RWPE1 (cell line): ENCODE data around the gene SEMA3A.

Source experiments
- CTCF ChIA-PET: fragments of 350-600 bp; sonication (Branson Sonifier 250); formaldehyde crosslinking; extraction: SDS; loops from one replicate; lab custom pipeline; 2021; lab: Yijun Ruan, JAX
- POLR2A ChIA-PET: fragments of 400-600 bp; formaldehyde crosslinking; extraction: SDS; loops from one replicate; lab custom pipeline; 2020; ENCODE audit warnings: antibody characterized with exemption; ENCODE audit not compliant: low non-redundant PET; lab: Yijun Ruan, JAX
- DNase-seq: peaks from one replicate; pipeline ENCODE4 v3.0.0; 2012; ENCODE audit warnings: low spot score
- H3K27ac ChIP-seq: fragments of 450-650 bp; 2 replicates; pipeline ENCODE4 v1.5.1; 2017
- CTCF ChIP-seq: fragments of 450-650 bp; conservative IDR thresholded peaks from 2 replicates; pipeline ENCODE4 v1.5.1; 2017; ENCODE audit warnings: low read depth, mild to moderate bottlenecking

The SEMA3A gene

GRCh38 chr7:84009051-84009450 is 185.5 kb downstream of the SEMA3A start:
- CTCF ChIA-PET = no interaction called here
- no peak for DNase-seq
- no peak overlapping the region for H3K27ac ChIP-seq
- POLR2A ChIA-PET = no interaction called here
- no peak for TF ChIP-seq CTCF

- TF ChIP-seq CTCF = no peak
- POLR2A ChIA-PET = no interaction called here
- DNase-seq = no peak
- CTCF ChIA-PET = no interaction called here
- no peak overlapping the region for H3K27ac ChIP-seq
Observed at GRCh38 chr7:84003191-84003590, 191.4 kb downstream of the SEMA3A start.

- no peak for TF ChIP-seq CTCF
- ChIA-PET POLR2A (no interaction called here), CTCF (no interaction called here)
- peak; percentile 36 for DNase-seq
- H3K27ac ChIP-seq = no peak overlapping the region
Observed at GRCh38 chr7:84002348-84002747, 192.2 kb downstream of the SEMA3A start.

GRCh38 chr7:83996879-83997278 is 197.7 kb downstream of the SEMA3A start:
- H3K27ac ChIP-seq = no peak overlapping the region
- TF ChIP-seq CTCF = no peak
- ChIA-PET POLR2A (no interaction called here), CTCF (no interaction called here)
- DNase-seq = peak; percentile 13

- ChIA-PET POLR2A (no interaction called here), CTCF (interaction anchor here (0.7 kb wide), 1 partner anchor 304 kb away, joined by 3 read pairs; no protein-coding TSS in a partner anchor)
- H3K27ac ChIP-seq = no peak overlapping the region
Observed at GRCh38 chr7:83987764-83988163, 206.8 kb downstream of the SEMA3A start.

GRCh38 chr7:83985821-83986220 is 208.8 kb downstream of the SEMA3A start:
- no peak for TF ChIP-seq CTCF
- no peak overlapping the region for H3K27ac ChIP-seq
- ChIA-PET POLR2A (no interaction called here), CTCF (no interaction called here)
- no peak for DNase-seq

More at GRCh38 chr7:83987764-83988163, 206.8 kb downstream of the SEMA3A start:
- TF ChIP-seq CTCF = no peak
- no peak for DNase-seq

GRCh38 chr7:83984591-83984990 is 210.0 kb downstream of the SEMA3A start:
- no peak for DNase-seq
- no peak for TF ChIP-seq CTCF
- POLR2A ChIA-PET = no interaction called here
- no peak overlapping the region for H3K27ac ChIP-seq
- CTCF ChIA-PET = no interaction called here
